Daoy (cell line): Measurements from ENCODE around the gene RAI14. TPM values are rescaled to one million over a fixed set of nuclear protein-coding genes. Genes with fewer than 3 reads are reported as not detected.

Source experiments
- DNase-seq: peaks from one replicate; pipeline ENCODE4 v3.0.0-alpha.2; 2015; ENCODE audit warnings: low read depth
- total RNA-seq: library from RNA; depleted of rRNA; stranded (reverse); fragments of >200 nt; shearing (Covaris generic); gene quantifications from 2 replicates; pipeline ENCODE4 v1.2.3, GENCODE V29; 2014

RAI14 gene
- total RNA-seq, 1 experiment from 2014 or later, result 60.0 TPM

GRCh38 chr5:34639852-34640626, 16.1 kb upstream of the RAI14 start:
- DNase-seq, result no peak

- no peak for DNase-seq
Observed at GRCh38 chr5:34648039-34648839, 7.9 kb upstream of the RAI14 start.

DNA sequence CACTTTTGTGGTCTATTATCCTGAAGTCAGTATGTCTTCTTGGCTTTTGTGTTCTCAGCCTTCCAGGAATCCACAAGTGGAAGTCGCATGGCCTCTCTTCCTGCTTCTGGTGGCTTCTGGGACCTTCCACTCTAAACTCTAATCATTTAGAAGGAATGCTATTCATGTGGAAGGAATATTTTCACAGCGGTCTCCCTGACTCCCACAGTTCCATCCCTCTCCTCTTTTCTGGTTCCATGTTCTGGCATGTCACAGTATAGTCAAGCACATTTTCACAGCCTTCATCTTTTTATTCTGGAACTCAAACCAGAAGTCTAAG, 7.3 kb upstream of the RAI14 start:
- no peak for DNase-seq

- DNase-seq, result no peak
Observed at GRCh38 chr5:34651791-34652190, 4.3 kb upstream of the RAI14 start.

- no peak for DNase-seq
Observed at GRCh38 chr5:34652466-34652865, 3.7 kb upstream of the RAI14 start.

DNA sequence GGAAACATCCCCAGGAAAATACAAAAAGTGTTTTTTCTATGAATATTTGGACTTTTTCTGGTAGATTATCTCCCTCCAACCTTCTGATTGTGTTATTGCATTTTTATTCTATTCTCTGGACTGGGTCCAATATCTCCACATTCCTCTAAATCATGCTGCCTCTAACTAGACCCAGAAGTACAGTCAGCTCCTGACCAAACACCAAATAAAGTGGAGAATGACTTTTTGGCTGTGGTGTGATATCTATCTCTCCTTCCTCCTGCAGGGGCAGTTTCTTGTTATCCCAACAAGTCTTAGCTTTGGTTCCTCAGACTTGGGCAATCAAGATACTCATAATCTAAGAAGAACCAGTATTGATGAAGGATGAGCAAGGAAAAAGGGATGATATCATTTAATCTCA, 3.2 kb upstream of the RAI14 start:
- DNase-seq, result no peak

DNA sequence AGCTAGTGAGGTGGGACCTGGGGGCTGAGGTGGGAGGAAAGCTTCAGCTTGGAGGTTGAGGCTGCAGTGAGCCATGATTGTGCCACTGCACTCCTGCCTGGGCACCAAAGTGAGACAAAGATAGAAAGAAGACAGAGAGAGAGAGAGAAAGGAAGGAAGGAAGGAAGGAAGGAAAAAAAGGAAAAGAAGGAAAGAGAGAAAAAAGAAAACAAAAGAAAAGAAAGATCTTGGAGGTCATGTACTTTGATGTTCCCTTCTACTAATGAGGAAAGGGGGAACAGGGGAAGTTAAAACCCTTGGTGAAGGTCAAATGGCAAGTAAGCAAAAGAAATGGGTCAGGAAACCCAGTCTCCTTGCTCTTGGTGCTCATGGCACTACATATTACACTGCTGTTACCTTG, 2.4 kb upstream of the RAI14 start:
- DNase-seq, result no peak

- DNase-seq, result peak; percentile 64
Observed at GRCh38 chr5:34655354-34655991, 655 bp upstream of the RAI14 start.

GRCh38 chr5:34656700-34657273, 659 bp downstream of the RAI14 start:
- peak; percentile 32 for DNase-seq

DNA sequence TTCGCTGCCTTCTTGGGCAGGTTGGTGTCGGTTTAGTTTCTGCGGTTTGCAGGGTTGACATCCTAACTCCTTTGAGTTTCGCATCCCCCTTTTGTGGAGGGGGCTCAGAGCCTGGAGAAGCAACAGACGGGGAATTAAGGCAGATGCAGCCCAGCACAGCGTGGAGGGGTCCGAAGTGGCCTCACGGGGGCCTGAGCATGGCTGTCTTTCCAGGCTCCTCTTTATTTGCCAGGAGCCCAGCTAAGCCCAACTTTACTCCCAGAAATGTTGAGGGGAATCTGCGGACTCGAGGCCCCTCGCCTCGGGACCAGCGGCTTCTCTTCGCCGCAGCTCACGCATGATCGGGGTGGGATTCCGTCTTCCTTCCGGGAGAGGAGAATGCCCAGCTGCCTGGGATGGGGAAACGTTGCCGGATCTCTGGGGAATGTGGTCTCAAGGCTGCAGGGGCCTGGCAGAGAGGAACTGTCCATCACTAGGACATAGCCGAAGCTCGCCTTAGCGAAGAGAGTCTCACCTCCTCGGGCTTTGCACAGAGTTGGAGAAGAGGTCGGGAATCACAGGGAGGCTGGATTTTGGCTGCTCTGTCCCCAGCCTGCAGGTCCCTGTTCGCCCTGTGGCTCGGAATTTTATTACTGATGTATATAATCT, 1.3 kb downstream of the RAI14 start:
- DNase-seq, result peak; percentile 38

DNA sequence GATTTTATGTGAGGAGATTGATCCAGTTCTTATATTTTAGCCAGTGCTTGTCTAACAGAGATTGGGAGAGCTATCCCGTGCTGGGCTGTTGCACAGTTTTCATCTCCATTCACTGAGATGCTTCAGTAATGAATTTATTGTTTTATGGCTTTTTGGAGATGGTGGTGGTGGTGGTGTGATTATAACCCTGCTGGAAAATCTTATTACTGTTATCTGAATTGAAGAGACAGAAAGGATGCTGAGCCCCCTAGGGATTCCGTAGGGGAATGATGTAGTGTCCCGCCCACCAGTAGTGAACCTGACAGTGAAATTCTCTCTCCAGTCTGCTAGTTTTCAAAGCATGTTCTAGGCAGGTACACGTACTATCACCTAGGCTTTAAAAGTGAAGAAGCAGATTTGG, 1.9 kb downstream of the RAI14 start:
- DNase-seq, result peak; percentile 16

GRCh38 chr5:34659168-34659567, 3.0 kb downstream of the RAI14 start:
- no peak for DNase-seq

GRCh38 chr5:34660444-34660843, 4.3 kb downstream of the RAI14 start:
- DNase-seq, result peak; percentile 32

- DNase-seq, result no peak
Observed at GRCh38 chr5:34663771-34664496, 7.8 kb downstream of the RAI14 start.

- DNase-seq, result no peak
Observed at GRCh38 chr5:34666392-34667080, 10.4 kb downstream of the RAI14 start.

- no peak for DNase-seq
Observed at GRCh38 chr5:34667705-34668104, 11.6 kb downstream of the RAI14 start.

GRCh38 chr5:34669931-34670516, 13.9 kb downstream of the RAI14 start:
- DNase-seq, result no peak

- DNase-seq, result no peak
Observed at GRCh38 chr5:34672196-34672595, 16.1 kb downstream of the RAI14 start.

DNA sequence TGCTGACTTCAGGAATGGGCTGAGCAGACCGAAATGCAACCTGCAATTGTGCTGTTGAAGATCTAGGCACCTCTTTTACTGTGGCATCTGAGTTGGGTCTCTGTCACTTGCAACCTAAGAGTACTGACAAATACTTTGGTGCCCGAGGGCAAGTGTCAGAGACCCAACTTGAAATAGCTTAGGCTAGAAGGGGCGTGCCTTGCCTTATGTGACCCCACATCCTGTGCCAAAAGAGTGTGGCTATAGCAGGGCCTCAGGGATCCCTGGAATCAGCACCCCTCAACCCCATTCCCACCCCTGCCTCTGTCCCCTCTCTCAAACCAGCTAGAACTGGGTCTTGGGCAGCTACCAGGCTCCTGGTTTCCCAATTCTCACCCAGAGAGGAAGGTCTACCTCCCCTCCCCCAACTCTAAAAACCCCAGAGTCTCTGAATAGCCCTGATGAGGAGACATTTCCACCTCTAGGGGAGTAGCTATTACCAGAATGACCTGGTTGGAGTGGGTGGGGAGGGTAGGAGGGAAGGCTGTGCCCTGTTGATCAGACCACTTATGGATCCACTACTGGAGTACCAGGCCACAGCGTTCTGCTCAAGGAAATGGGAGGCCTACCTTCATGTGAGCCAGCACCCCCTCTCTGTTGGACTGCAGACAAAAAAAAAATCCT, 17.5 kb downstream of the RAI14 start:
- no peak for DNase-seq

GRCh38 chr5:34674187-34674586, 18.1 kb downstream of the RAI14 start:
- DNase-seq, result no peak
